Measurements from ENCODE around the gene NUP210.

DNA sequence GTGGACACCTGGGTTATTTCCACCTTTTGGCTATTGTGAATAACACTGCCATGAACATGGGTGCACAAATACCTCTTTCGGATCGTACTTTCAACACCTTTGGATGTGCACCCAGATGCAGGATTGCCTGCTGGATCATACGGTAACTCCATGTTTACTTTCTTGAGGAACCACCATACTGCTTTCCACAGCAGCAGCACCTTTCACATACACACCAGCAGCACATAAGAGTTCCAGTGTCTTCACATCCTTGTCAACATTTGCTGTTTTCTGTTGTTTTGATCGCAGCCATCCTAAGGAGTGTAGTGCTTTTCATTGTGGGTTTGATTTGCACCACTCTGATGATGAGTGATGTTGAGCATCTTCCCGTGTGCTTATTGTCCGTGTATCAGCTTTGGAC is 51.3 kb downstream of the NUP210 start:
- TF ChIP-seq SUZ12 (IDR thresholded peaks at IDR 0.05) (no peak), ARNT (IDR thresholded peaks at IDR 0.05) (no peak), TARDBP (IDR thresholded peaks at IDR 0.05) (no peak), FOXK2 (IDR thresholded peaks at IDR 0.05) (no peak), NFRKB (IDR thresholded peaks at IDR 0.05) (no peak), BHLHE40 (IDR thresholded peaks at IDR 0.05; ENCODE audit: borderline replicate concordance) (no peak), FOXM1 (IDR thresholded peaks at IDR 0.05; ENCODE audit: borderline replicate concordance) (no peak)

All from HEK293T (cell line).